WTC11 (cell line): ENCODE data around the gene CPEB4. TPM values are rescaled to one million over a fixed set of nuclear protein-coding genes. Genes with fewer than 3 reads are reported as not detected.

ENCODE experiments used
- ATAC-seq: fragments of 200-7000 bp; cut with Tn5 transposase; 2 replicates; pipeline ENCODE4 v1.10.0; 2021; ENCODE audit warnings: mild to moderate bottlenecking, moderate library complexity
- CTCF ChIA-PET: fragments of 300-600 bp; sonication (Branson Sonifier 250); formaldehyde crosslinking; loops from one replicate; lab custom pipeline; 2021; ENCODE audit warnings: antibody characterized with exemption; lab: Charles Lee
- POLR2A ChIA-PET: fragments of 350-600 bp; sonication (Branson Sonifier 250); formaldehyde crosslinking; loops from one replicate; lab custom pipeline; 2021; ENCODE audit warnings: antibody characterized with exemption; lab: Charles Lee
- DNase-seq: peaks from one replicate; pipeline ENCODE4 v3.0.0; 2021; ENCODE audit warnings: low spot score
- H3K27ac Mint-ChIP-seq: 2 replicates; pipeline ENCODE4 v1.8.0; 2021; ENCODE audit warnings: mixed read lengths
- H3K27me3 Mint-ChIP-seq: 2 replicates; pipeline ENCODE4 v1.8.0; 2021; ENCODE audit warnings: low read depth, mild to moderate bottlenecking, moderate library complexity, mixed read lengths
- H3K36me3 Mint-ChIP-seq: 2 replicates; pipeline ENCODE4 v1.8.0; 2021; ENCODE audit warnings: mixed read lengths
- H3K4me1 Mint-ChIP-seq: 2 replicates; pipeline ENCODE4 v1.8.0; 2022; ENCODE audit warnings: mixed read lengths
- H3K4me3 Mint-ChIP-seq: 2 replicates; pipeline ENCODE4 v1.8.0; 2021; ENCODE audit warnings: mild to moderate bottlenecking, moderate library complexity, mixed read lengths
- H3K9me3 Mint-ChIP-seq: 2 replicates; pipeline ENCODE4 v1.8.0; 2021; ENCODE audit warnings: mixed read lengths
- ESRRA ChIP-seq: sonication (generic); formaldehyde crosslinking; IDR thresholded peaks from 2 replicates; pipeline ENCODE4 v1.8.1; 2022; ENCODE audit warnings: mild to moderate bottlenecking, missing genetic modification reagents, borderline replicate concordance
- FOXP1 ChIP-seq: sonication (generic); formaldehyde crosslinking; IDR thresholded peaks from 2 replicates; pipeline ENCODE4 v1.8.0; 2022; ENCODE audit warnings: missing genetic modification reagents, mild to moderate bottlenecking, moderate library complexity, borderline replicate concordance
- NR2C2 ChIP-seq: sonication (generic); formaldehyde crosslinking; IDR thresholded peaks from 2 replicates; pipeline ENCODE4 v1.8.0; 2022; ENCODE audit warnings: mild to moderate bottlenecking, missing genetic modification reagents
- NR3C1 ChIP-seq: sonication (generic); formaldehyde crosslinking; conservative IDR thresholded peaks from 2 replicates; pipeline ENCODE4 v1.8.1; 2023; ENCODE audit warnings: low read depth, mild to moderate bottlenecking, missing genetic modification reagents
- OVOL2 ChIP-seq: fragments of 250-450 bp; sonication (Bioruptor Pico); IDR thresholded peaks from 2 replicates; pipeline ENCODE4 v1.9.0; 2021; ENCODE audit warnings: mild to moderate bottlenecking, borderline replicate concordance
- ZNF219 ChIP-seq: sonication (generic); formaldehyde crosslinking; IDR thresholded peaks from 2 replicates; pipeline ENCODE4 v1.8.0; 2023; ENCODE audit warnings: missing genetic modification reagents, mild to moderate bottlenecking, borderline replicate concordance
- total RNA-seq: library from RNA; stranded (reverse); gene quantifications from 3 replicates; pipeline ENCODE4 v1.2.3, GENCODE V29; 2021
- TF ChIP-seq, protein P1 (sequence below): fragments of 250-450 bp; sonication (Bioruptor Pico); IDR thresholded peaks from 2 replicates; pipeline ENCODE4 v2.1.2; 2022; ENCODE audit warnings: mild to moderate bottlenecking, moderate library complexity
- TF ChIP-seq, protein P2 (sequence below): sonication (generic); formaldehyde crosslinking; conservative IDR thresholded peaks from 2 replicates; pipeline ENCODE4 v1.8.1; 2023; ENCODE audit warnings: mild to moderate bottlenecking, low read depth, missing genetic modification reagents, moderate library complexity
- TF ChIP-seq, protein P3 (sequence below): sonication (generic); formaldehyde crosslinking; IDR thresholded peaks from 2 replicates; pipeline ENCODE4 v1.8.1; 2022; ENCODE audit warnings: low read depth, mild to moderate bottlenecking, moderate library complexity, missing genetic modification reagents, borderline replicate concordance
- TF ChIP-seq, protein P4 (sequence below): fragments of 250-450 bp; sonication (Bioruptor Pico); IDR thresholded peaks from 2 replicates; pipeline ENCODE4 v1.9.0; 2021; ENCODE audit warnings: moderate library complexity, mild to moderate bottlenecking, inconsistent platforms, borderline replicate concordance
- TF ChIP-seq, protein P5 (sequence below): sonication (generic); formaldehyde crosslinking; IDR thresholded peaks from 2 replicates; pipeline ENCODE4 v1.8.0; 2022; ENCODE audit warnings: mild to moderate bottlenecking, missing genetic modification reagents

Gene CPEB4
- total RNA-seq, 1 experiment from 2014 or later = 12.7 TPM

DNA sequence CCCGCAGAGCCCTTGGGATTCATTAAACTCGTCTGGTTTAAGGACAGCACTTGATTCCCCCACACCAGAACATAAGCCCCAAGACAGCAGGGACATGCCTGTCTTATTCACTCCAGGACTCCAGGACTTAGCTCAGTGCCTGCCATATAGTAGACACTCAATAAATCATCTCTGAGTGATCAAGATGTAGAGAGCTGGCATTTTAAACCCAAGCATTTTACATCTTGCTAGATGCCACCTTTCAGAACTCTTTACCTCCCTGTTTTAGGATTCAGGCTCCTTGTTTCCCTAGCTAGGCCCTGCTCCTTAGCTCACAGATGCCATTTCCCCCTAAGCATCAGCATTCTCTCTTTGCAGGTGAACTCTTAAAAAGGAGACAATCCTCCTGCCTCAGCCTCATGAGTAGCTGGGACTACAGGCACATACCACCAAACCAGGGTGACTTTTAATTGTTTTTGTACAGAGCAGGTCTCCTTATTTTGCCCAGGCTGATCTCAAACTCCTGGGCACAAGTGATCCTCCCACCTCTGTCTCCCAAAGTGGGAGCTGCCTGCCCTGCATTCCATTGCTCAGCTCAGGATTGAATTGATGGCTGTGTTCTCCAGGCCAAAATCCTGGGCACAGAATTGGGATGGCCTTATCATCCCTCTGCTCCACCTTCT, 32.0 kb upstream of the CPEB4 start (continued):
- TF ChIP-seq, protein P1, sequence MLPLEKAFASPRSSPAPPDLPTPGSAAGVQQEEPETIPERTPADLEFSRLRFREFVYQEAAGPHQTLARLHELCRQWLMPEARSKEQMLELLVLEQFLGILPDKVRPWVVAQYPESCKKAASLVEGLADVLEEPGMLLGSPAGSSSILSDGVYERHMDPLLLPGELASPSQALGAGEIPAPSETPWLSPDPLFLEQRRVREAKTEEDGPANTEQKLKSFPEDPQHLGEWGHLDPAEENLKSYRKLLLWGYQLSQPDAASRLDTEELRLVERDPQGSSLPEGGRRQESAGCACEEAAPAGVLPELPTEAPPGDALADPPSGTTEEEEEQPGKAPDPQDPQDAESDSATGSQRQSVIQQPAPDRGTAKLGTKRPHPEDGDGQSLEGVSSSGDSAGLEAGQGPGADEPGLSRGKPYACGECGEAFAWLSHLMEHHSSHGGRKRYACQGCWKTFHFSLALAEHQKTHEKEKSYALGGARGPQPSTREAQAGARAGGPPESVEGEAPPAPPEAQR (CRISPR knock-in tag) = no peak
- TF ChIP-seq FOXP1 (CRISPR knock-in tag) (no peak), OVOL2 (CRISPR knock-in tag) (no peak)
- TF ChIP-seq, protein P2, sequence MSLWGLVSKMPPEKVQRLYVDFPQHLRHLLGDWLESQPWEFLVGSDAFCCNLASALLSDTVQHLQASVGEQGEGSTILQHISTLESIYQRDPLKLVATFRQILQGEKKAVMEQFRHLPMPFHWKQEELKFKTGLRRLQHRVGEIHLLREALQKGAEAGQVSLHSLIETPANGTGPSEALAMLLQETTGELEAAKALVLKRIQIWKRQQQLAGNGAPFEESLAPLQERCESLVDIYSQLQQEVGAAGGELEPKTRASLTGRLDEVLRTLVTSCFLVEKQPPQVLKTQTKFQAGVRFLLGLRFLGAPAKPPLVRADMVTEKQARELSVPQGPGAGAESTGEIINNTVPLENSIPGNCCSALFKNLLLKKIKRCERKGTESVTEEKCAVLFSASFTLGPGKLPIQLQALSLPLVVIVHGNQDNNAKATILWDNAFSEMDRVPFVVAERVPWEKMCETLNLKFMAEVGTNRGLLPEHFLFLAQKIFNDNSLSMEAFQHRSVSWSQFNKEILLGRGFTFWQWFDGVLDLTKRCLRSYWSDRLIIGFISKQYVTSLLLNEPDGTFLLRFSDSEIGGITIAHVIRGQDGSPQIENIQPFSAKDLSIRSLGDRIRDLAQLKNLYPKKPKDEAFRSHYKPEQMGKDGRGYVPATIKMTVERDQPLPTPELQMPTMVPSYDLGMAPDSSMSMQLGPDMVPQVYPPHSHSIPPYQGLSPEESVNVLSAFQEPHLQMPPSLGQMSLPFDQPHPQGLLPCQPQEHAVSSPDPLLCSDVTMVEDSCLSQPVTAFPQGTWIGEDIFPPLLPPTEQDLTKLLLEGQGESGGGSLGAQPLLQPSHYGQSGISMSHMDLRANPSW (CRISPR knock-in tag) = no peak

DNA sequence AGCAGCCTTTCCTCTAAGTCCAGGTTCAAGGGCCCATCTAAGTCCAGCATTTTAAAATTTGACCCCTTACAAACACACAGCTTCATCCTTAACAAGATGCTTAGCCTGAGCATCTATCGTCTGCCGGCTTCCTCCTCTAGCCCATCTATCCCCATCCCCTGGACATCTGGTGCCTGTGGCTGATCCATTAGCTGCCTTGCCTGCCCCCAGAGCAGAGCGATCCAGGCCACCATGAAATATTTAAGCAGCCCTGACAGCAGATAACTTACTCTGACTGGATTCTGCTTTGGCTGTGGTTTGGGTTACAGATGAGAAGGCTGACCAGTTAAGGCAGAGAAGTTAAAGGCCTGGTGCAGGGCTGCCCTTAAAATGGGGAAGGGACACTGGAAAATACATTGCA, 30.9 kb upstream of the CPEB4 start:
- CTCF ChIA-PET = interaction anchor here (0.6 kb wide), 1 partner anchor 10 kb away, joined by 3 read pairs; no protein-coding TSS in a partner anchor
- peaks cover 10% of the 10 kb centered on the region; the same call in 1 of the 2 replicates for H3K4me1 Mint-ChIP-seq
- POLR2A ChIA-PET = no interaction called here
- H3K27me3 Mint-ChIP-seq = no peaks in the 10 kb centered on the region
- H3K9me3 Mint-ChIP-seq = no peaks in the 10 kb centered on the region
- ATAC-seq (no peak), DNase-seq (no peak)
- H3K36me3 Mint-ChIP-seq = no peaks in the 10 kb centered on the region
- H3K27ac Mint-ChIP-seq = no peak overlapping the region
- no peak overlapping the region for H3K4me3 Mint-ChIP-seq
- TF ChIP-seq, protein P3, sequence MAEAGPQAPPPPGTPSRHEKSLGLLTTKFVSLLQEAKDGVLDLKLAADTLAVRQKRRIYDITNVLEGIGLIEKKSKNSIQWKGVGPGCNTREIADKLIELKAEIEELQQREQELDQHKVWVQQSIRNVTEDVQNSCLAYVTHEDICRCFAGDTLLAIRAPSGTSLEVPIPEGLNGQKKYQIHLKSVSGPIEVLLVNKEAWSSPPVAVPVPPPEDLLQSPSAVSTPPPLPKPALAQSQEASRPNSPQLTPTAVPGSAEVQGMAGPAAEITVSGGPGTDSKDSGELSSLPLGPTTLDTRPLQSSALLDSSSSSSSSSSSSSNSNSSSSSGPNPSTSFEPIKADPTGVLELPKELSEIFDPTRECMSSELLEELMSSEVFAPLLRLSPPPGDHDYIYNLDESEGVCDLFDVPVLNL (CRISPR knock-in tag) = no peak

DNA sequence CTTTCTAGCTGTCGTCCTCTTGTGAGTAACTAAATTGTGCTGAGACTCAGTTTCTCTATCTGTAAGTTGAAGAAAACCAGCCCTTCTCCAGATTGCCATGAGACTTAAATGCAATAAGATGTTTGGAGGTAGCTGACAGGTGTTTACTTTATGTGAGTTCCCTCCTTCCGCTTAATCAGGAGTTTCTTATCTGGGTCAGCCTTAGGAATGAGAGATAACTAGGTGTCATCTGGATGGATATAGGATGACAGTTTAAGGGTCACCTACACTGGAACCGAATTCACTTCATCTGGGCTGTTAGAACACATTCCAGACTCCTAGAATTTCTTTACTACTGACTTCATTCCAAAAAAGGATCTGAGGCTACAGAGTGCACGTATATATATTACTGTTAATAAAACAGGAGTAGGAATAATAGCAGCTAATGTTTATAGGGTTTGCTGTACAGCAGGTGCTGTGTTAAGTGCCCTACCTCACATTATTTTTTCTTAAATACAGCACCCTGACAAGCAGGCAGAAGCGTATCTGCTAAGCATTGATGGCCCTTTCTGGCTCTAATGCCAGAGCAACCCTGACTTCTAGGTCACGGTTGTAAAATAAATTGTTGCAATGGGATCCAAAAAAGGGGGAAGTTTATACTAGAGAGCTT, 30.0 kb upstream of the CPEB4 start:
- no peak overlapping the region for H3K27ac Mint-ChIP-seq
- H3K27me3 Mint-ChIP-seq = no peaks in the 10 kb centered on the region
- CTCF ChIA-PET = interaction anchor here (1.0 kb wide), 1 partner anchor 276 kb away, joined by 3 read pairs; no protein-coding TSS in a partner anchor
- TF ChIP-seq ZNF219 (CRISPR knock-in tag) = no peak
- no peak for TF ChIP-seq NR2C2
- TF ChIP-seq, protein P4, sequence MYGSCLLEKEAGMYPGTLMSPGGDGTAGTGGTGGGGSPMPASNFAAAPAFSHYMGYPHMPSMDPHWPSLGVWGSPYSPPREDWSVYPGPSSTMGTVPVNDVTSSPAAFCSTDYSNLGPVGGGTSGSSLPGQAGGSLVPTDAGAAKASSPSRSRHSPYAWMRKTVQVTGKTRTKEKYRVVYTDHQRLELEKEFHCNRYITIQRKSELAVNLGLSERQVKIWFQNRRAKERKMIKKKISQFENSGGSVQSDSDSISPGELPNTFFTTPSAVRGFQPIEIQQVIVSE (CRISPR knock-in tag) = no peak
- TF ChIP-seq, protein P5, sequence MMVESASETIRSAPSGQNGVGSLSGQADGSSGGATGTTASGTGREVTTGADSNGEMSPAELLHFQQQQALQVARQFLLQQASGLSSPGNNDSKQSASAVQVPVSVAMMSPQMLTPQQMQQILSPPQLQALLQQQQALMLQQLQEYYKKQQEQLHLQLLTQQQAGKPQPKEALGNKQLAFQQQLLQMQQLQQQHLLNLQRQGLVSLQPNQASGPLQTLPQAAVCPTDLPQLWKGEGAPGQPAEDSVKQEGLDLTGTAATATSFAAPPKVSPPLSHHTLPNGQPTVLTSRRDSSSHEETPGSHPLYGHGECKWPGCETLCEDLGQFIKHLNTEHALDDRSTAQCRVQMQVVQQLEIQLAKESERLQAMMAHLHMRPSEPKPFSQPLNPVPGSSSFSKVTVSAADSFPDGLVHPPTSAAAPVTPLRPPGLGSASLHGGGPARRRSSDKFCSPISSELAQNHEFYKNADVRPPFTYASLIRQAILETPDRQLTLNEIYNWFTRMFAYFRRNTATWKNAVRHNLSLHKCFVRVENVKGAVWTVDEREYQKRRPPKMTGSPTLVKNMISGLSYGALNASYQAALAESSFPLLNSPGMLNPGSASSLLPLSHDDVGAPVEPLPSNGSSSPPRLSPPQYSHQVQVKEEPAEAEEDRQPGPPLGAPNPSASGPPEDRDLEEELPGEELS = no peak
- TF ChIP-seq OVOL2 (CRISPR knock-in tag) = no peak
- TF ChIP-seq ESRRA (CRISPR knock-in tag) = no peak
- TF ChIP-seq NR3C1 (CRISPR knock-in tag) = no peak
- TF ChIP-seq, all 79 proteins: peak for 0
- Mint-ChIP-seq H3K4me1 (peaks cover 10% of the 10 kb centered on the region; the same call in 1 of the 2 replicates), H3K36me3 (no peaks in the 10 kb centered on the region), H3K9me3 (no peaks in the 10 kb centered on the region), H3K4me3 (no peak overlapping the region)
- DNase-seq (no peak), ATAC-seq (no peak)
- POLR2A ChIA-PET = no interaction called here
